Lung (tissue), 12 donors: ENCODE data around the gene PRKN. TPM values are rescaled to one million over a fixed set of nuclear protein-coding genes. Genes with fewer than 3 reads are reported as not detected.

Experiments used
- ATAC-seq: fragments of 200-7000 bp; cut with Tn5 transposase; one replicate; pipeline ENCODE4 v1.9.1; 2020; ENCODE audit warnings: moderate number of reproducible peaks; ENCODE audit not compliant: insufficient read depth, low FRiP score
- DNase-seq, 3 donors: peaks; one replicate each; pipeline ENCODE4 v3.0.0-alpha.2; 2013 to 2017
- H3K27ac ChIP-seq, 2 donors: one replicate each; pipeline ENCODE4 v1.5.1; 2013; ENCODE audit warnings: mild to moderate bottlenecking in 2 of 2, moderate library complexity in 2 of 2, control low read depth in 1 of 2, inconsistent platforms in 1 of 2, low read depth in 1 of 2, low read length in 1 of 2
- H3K27me3 ChIP-seq, 3 donors: one replicate each; pipeline ENCODE4 v1.5.1; 2013; ENCODE audit warnings: low read length in 2 of 3; ENCODE audit not compliant: control insufficient read depth in 3 of 3, insufficient read depth in 3 of 3
- H3K36me3 ChIP-seq, 4 donors: one replicate each; pipeline ENCODE4 v1.5.1; 2013; ENCODE audit warnings: low read length in 4 of 4, mild to moderate bottlenecking in 1 of 4, moderate library complexity in 1 of 4; ENCODE audit not compliant: control insufficient read depth in 4 of 4, insufficient read depth in 4 of 4
- H3K4me1 ChIP-seq, 5 donors: one replicate each; pipeline ENCODE4 v1.5.1; 2013; ENCODE audit warnings: low read length in 5 of 5, mild to moderate bottlenecking in 2 of 5, moderate library complexity in 1 of 5; ENCODE audit not compliant: control insufficient read depth in 5 of 5, insufficient read depth in 5 of 5
- H3K4me3 ChIP-seq: one replicate; pipeline ENCODE4 v1.5.1; 2013; ENCODE audit warnings: mild to moderate bottlenecking, control low read depth, moderate library complexity
- H3K9ac ChIP-seq, 2 donors: one replicate each; pipeline ENCODE4 v1.5.1; 2013; ENCODE audit warnings: low read length in 2 of 2, control low read depth in 1 of 2; ENCODE audit not compliant: insufficient read depth in 1 of 2
- H3K9me3 ChIP-seq, 4 donors: one replicate each; pipeline ENCODE4 v1.5.1; 2013; ENCODE audit warnings: low read length in 3 of 4, mild to moderate bottlenecking in 1 of 4, moderate library complexity in 1 of 4; ENCODE audit not compliant: control insufficient read depth in 4 of 4, insufficient read depth in 3 of 4
- CTCF ChIP-seq: IDR thresholded peaks from 2 replicates; pipeline ENCODE4 v1.5.1; 2012; ENCODE audit warnings: mild to moderate bottlenecking; ENCODE audit errors: control extremely low read depth, extremely low read depth
- WGBS, 2 donors: extraction: QIAGEN DNeasy Blood & Tissue Kit; methylation state at CpG; one replicate each; pipeline ENCODE4 v1.1.7; 2013; 5-methylcytosine and 5-hydroxymethylcytosine counted together
- polyA plus RNA-seq, 2 donors: library from polyadenylated mRNA; stranded (reverse); fragments of 200-250 nt; gene quantifications; one replicate each; pipeline ENCODE4 v1.2.1, GENCODE V29; 2013
- total RNA-seq, 2 donors: library from RNA; depleted of rRNA in 1 of 2; stranded (reverse); fragments of >200 nt in 1 of 2; gene quantifications; one replicate each; pipeline ENCODE4 v1.2.1, GENCODE V29; 2014 to 2021
- donor health status: control.
- donor health status: control.
- donor health status: Bipolar disorder and iron deficiency.
- donor health status: healthy.
- donor health status: DM: yes; HTN: yes; CAD: no.

Gene PRKN
- total and polyA plus RNA-seq, 4 donors: 0.27 to 11.2 (median 3.1) TPM

GRCh38 chr6:162156146-162156545 is 571.4 kb downstream of the PRKN start:
- peaks cover 0 to 10% (median 0%) of the 10 kb centered on the region in 5 donors for H3K4me1 ChIP-seq
- peaks cover 0 to 9% (median 0%) of the 10 kb centered on the region in 4 donors for H3K9me3 ChIP-seq
- DNase-seq (no peak), ATAC-seq (no peak)
- H3K9ac ChIP-seq: no peak overlapping the region
- H3K36me3 ChIP-seq: no peaks in the 10 kb centered on the region
- H3K4me3 ChIP-seq: no peak overlapping the region
- no peak overlapping the region for H3K27ac ChIP-seq
- TF ChIP-seq CTCF: no peak
- no peaks in the 10 kb centered on the region for H3K27me3 ChIP-seq
- WGBS, 2 donors: 78 to 83% methylated on average over 2 of the region's 2 CpGs

GRCh38 chr6:162154930-162155329 is 572.6 kb downstream of the PRKN start:
- ATAC-seq: no peak
- no peaks in the 10 kb centered on the region for H3K36me3 ChIP-seq
- no peaks in the 10 kb centered on the region for H3K27me3 ChIP-seq
- DNase-seq: no peak
- TF ChIP-seq CTCF: no peak
- no peak overlapping the region for H3K9ac ChIP-seq
- peaks cover 0 to 9% (median 0%) of the 10 kb centered on the region in 4 donors for H3K9me3 ChIP-seq
- H3K4me3 ChIP-seq: no peak overlapping the region
- peaks cover 0 to 10% (median 0%) of the 10 kb centered on the region in 5 donors for H3K4me1 ChIP-seq
- H3K27ac ChIP-seq: no peak overlapping the region

DNA sequence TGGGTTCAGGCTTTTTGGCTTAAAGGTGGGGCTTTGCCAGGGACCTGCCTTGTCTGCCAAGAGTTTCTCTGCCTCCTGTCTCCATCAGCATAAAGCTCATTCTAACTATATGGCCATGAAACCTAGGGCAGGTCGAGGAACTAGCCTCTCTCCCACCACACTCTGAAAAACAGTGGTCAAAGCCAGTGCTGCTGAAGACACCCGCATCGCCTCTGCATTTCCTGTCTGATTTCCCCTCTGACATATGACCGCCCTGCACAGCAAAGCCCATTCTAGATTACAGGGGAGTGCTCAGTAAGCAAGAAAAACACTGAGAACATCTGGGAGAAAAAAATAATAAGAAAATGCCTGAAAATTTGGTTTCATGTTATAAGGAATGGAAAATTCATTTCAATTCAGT is 573.6 kb downstream of the PRKN start:
- no peak for DNase-seq
- Histone ChIP-seq H3K9me3 (peaks cover 0 to 9% (median 0%) of the 10 kb centered on the region in 4 donors), H3K27ac (no peak overlapping the region), H3K36me3 (no peaks in the 10 kb centered on the region), H3K4me1 (peaks cover 0 to 10% (median 0%) of the 10 kb centered on the region in 5 donors), H3K9ac (no peak overlapping the region), H3K4me3 (no peak overlapping the region), H3K27me3 (no peaks in the 10 kb centered on the region)
- no peak for ATAC-seq
- TF ChIP-seq CTCF: no peak
- 64 to 68% methylated on average over 4 of the region's 4 CpGs for WGBS, 2 donors

GRCh38 chr6:162153120-162153519 is 574.4 kb downstream of the PRKN start:
- ATAC-seq (no peak), DNase-seq (no peak)
- Histone ChIP-seq H3K9ac (no peak overlapping the region), H3K27me3 (no peaks in the 10 kb centered on the region), H3K9me3 (peaks cover 0 to 9% (median 0%) of the 10 kb centered on the region in 4 donors), H3K27ac (no peak overlapping the region), H3K4me3 (no peak overlapping the region), H3K4me1 (peaks cover 0 to 8% (median 0%) of the 10 kb centered on the region in 5 donors), H3K36me3 (no peaks in the 10 kb centered on the region)
- 79 to 84% methylated on average over 7 of the region's 7 CpGs for WGBS, 2 donors
- TF ChIP-seq CTCF: no peak
